Caco-2 (cell line): ENCODE measurements around the gene IMPDH1. TPM values are rescaled to one million over a fixed set of nuclear protein-coding genes. Genes with fewer than 3 reads are reported as not detected.

Experiments
- BruUV-seq: library from RNA; stranded (reverse); fragments of 400-500 nt; replicated peaks from 2 replicates; lab custom pipeline; 2021; lab: Mats Ljungman, UMichigan
- CTCF ChIA-PET: fragments of 300-600 bp; sonication (Branson Sonifier 250); formaldehyde crosslinking; loops from one replicate; lab custom pipeline; 2022; ENCODE audit warnings: antibody characterized with exemption; lab: Charles Lee
- POLR2A ChIA-PET: fragments of 300-600 bp; sonication (Branson Sonifier 250); formaldehyde crosslinking; loops from one replicate; lab custom pipeline; 2022; ENCODE audit warnings: antibody characterized with exemption; lab: Charles Lee
- DNase-seq, 2 experiments: peaks; one replicate each; pipeline versions ENCODE4 v3.0.0 to v3.0.0-alpha.2; 2020 to 2022
- H3K27me3 ChIP-seq: replicated peaks from 2 replicates; pipeline ENCODE4 v1.6.0; 2011; ENCODE audit warnings: low read length; ENCODE audit not compliant: control insufficient read depth, insufficient read depth
- H3K36me3 ChIP-seq: 2 replicates; pipeline ENCODE4 v1.5.1; 2011; ENCODE audit warnings: low read length; ENCODE audit not compliant: control insufficient read depth, insufficient read depth
- H3K4me1 ChIP-seq: fragments of 250-450 bp; sonication (Bioruptor Pico); 2 replicates; pipeline ENCODE4 v1.5.1; 2020; ENCODE audit warnings: mild to moderate bottlenecking
- H3K4me3 ChIP-seq: 2 replicates; pipeline ENCODE4 v1.5.1; 2011; ENCODE audit warnings: low read depth, mild to moderate bottlenecking, control low read depth, low read length
- H3K9me3 ChIP-seq: fragments of 250-450 bp; sonication (Bioruptor Pico); 2 replicates; pipeline ENCODE4 v1.5.1; 2020; ENCODE audit warnings: mild to moderate bottlenecking, moderate library complexity
- H3K27ac Mint-ChIP-seq: one replicate; pipeline ENCODE4 v1.8.0; 2022; ENCODE audit warnings: mixed read lengths; ENCODE audit not compliant: unreplicated experiment
- H3K27me3 Mint-ChIP-seq: one replicate; pipeline ENCODE4 v1.8.0; 2022; ENCODE audit warnings: mixed read lengths; ENCODE audit not compliant: insufficient read depth, unreplicated experiment
- H3K36me3 Mint-ChIP-seq: one replicate; pipeline ENCODE4 v1.8.0; 2022; ENCODE audit warnings: mild to moderate bottlenecking, mixed read lengths; ENCODE audit not compliant: insufficient read depth, unreplicated experiment
- H3K4me1 Mint-ChIP-seq: one replicate; pipeline ENCODE4 v1.8.0; 2022; ENCODE audit warnings: low read depth, mixed read lengths; ENCODE audit not compliant: unreplicated experiment
- H3K4me3 Mint-ChIP-seq: one replicate; pipeline ENCODE4 v1.8.0; 2022; ENCODE audit warnings: mild to moderate bottlenecking, moderate library complexity, mixed read lengths; ENCODE audit not compliant: unreplicated experiment
- H3K9me3 Mint-ChIP-seq: one replicate; pipeline ENCODE4 v1.8.0; 2022; ENCODE audit warnings: mixed read lengths; ENCODE audit not compliant: unreplicated experiment
- CTCF ChIP-seq, 2 experiments: fragments of 200-600 bp in 1 of 2; IDR thresholded peaks; 1 replicate in 1 of 2; 2 replicates in 1 of 2; pipeline versions ENCODE4 v1.5.1 to v1.8.0; 2011 to 2022; ENCODE audit warnings: antibody characterized with exemption in 1 of 2, control low read depth in 1 of 2, inconsistent platforms in 1 of 2, low read depth in 1 of 2, low read length in 1 of 2, mild to moderate bottlenecking in 1 of 2, moderate library complexity in 1 of 2; ENCODE audit not compliant: insufficient read depth in 1 of 2, severe bottlenecking in 1 of 2, unreplicated experiment in 1 of 2
- intact Hi-C: fragments of 100-400 bp; cut with micrococcal nuclease; formaldehyde crosslinking; loops from one replicate; pipeline ENCODE4 v1.10.0; 2022; ENCODE audit not compliant: unreplicated experiment
- total RNA-seq: library from RNA; stranded (reverse); gene quantifications from 2 replicates; pipeline ENCODE4 v1.2.3, GENCODE V29; 2022

Gene IMPDH1
- total RNA-seq, 1 experiment from 2014 or later = 43.5 TPM

- Mint-ChIP-seq H3K9me3 (no peaks in the 10 kb centered on the region), H3K27me3 (no peaks in the 10 kb centered on the region), H3K36me3 (no peaks in the 10 kb centered on the region), H3K4me1 (peaks cover 5% of the 10 kb centered on the region), H3K4me3 (peak overlapping the region; percentile 88), H3K27ac (no peak overlapping the region)
- no peaks in the 10 kb centered on the region; the same call in 1 of the 2 replicates for H3K9me3 ChIP-seq
- no peaks in the 10 kb centered on the region for H3K36me3 ChIP-seq
- ChIA-PET POLR2A (interaction anchor here (1.4 kb wide), 1 partner anchor 65 kb away, joined by 3 read pairs; the partner anchor contains the start of gene RBM28), CTCF (interaction anchor here (0.6 to 0.9 kb wide), 9 partner anchors 9 to 504 kb away, joined by 3 to 7 read pairs (median 3); partner anchors contain the start of gene HILPDA)
- no TSS peak for BruUV-seq
- H3K4me1 ChIP-seq = peaks cover 30% of the 10 kb centered on the region
- no peak for DNase-seq
- TF ChIP-seq CTCF (IDR thresholded peaks at IDR 0.05; ENCODE audit: insufficient read depth in 1 of 2, low read depth in 1 of 2, low read length in 1 of 2, severe bottlenecking in 1 of 2, unreplicated experiment in 1 of 2) = no peak
- H3K4me3 ChIP-seq = peak overlapping the region; percentile 45
- intact Hi-C loops = no loop called here
- no peaks in the 10 kb centered on the region for H3K27me3 ChIP-seq
Measured at GRCh38 chr7:128408709-128409595, 830 bp downstream of the IMPDH1 start.

- H3K27me3 Mint-ChIP-seq = no peaks in the 10 kb centered on the region
- Histone ChIP-seq H3K9me3 (no peaks in the 10 kb centered on the region; the same call in 1 of the 2 replicates), H3K4me1 (peaks cover 34% of the 10 kb centered on the region), H3K27me3 (no peaks in the 10 kb centered on the region), H3K36me3 (no peaks in the 10 kb centered on the region), H3K4me3 (no peak overlapping the region)
- ChIA-PET CTCF (interaction anchor here (0.6 to 0.9 kb wide), 6 partner anchors 8 to 66 kb away, joined by 3 to 7 read pairs (median 4); partner anchors contain the start of gene HILPDA), POLR2A (interaction anchor here (1.4 kb wide), 1 partner anchor 64 kb away, joined by 3 read pairs; the partner anchor contains the start of gene RBM28)
- H3K4me1 Mint-ChIP-seq = peaks cover 7% of the 10 kb centered on the region
- no peak overlapping the region for H3K4me3 Mint-ChIP-seq
- DNase-seq = no peak
- H3K9me3 Mint-ChIP-seq = no peaks in the 10 kb centered on the region
- no peaks in the 10 kb centered on the region for H3K36me3 Mint-ChIP-seq
- no peak overlapping the region for H3K27ac Mint-ChIP-seq
- intact Hi-C loops = no loop called here
- no TSS peak for BruUV-seq
- no peak for TF ChIP-seq CTCF (IDR thresholded peaks at IDR 0.05; ENCODE audit: insufficient read depth in 1 of 2, low read depth in 1 of 2, low read length in 1 of 2, severe bottlenecking in 1 of 2, unreplicated experiment in 1 of 2)
Measured at GRCh38 chr7:128407751-128408708, 1.8 kb downstream of the IMPDH1 start.

- Mint-ChIP-seq H3K4me3 (no peak overlapping the region), H3K4me1 (peaks cover 7% of the 10 kb centered on the region), H3K9me3 (no peaks in the 10 kb centered on the region), H3K27me3 (no peaks in the 10 kb centered on the region), H3K27ac (no peak overlapping the region), H3K36me3 (no peaks in the 10 kb centered on the region)
- Histone ChIP-seq H3K4me3 (no peak overlapping the region), H3K36me3 (no peaks in the 10 kb centered on the region), H3K9me3 (no peaks in the 10 kb centered on the region; the same call in 1 of the 2 replicates), H3K27me3 (no peaks in the 10 kb centered on the region), H3K4me1 (peaks cover 34% of the 10 kb centered on the region)
- no TSS peak for BruUV-seq
- CTCF ChIA-PET = no interaction called here
- no peak for TF ChIP-seq CTCF (IDR thresholded peaks at IDR 0.05; ENCODE audit: insufficient read depth in 1 of 2, low read depth in 1 of 2, low read length in 1 of 2, severe bottlenecking in 1 of 2, unreplicated experiment in 1 of 2)
- POLR2A ChIA-PET = no interaction called here
- DNase-seq = no peak
- intact Hi-C loops = no loop called here
Measured at GRCh38 chr7:128407233-128407589, 2.6 kb downstream of the IMPDH1 start.
